OCI-LY7 (cell line): ENCODE results near the gene HSPA6. TPM values are rescaled to one million over a fixed set of nuclear protein-coding genes. Genes with fewer than 3 reads are reported as not detected.
A peak's percentile ranks its signal among the peaks of the same experiment; 100 is the strongest.
"Not testable (repeated sequence)": the region's sequence is repeated elsewhere in the genome, so short reads cannot be mapped to it uniquely, and the experiment has no call there.

Experiments
- BruUV-seq: library from RNA; stranded (reverse); fragments of 400-500 nt; replicated peaks from 2 replicates; lab custom pipeline; 2021; lab: Mats Ljungman, UMichigan
- CTCF ChIA-PET: fragments of 300-600 bp; sonication (Branson Sonifier 250); formaldehyde crosslinking; loops from one replicate; lab custom pipeline; 2022; ENCODE audit warnings: antibody characterized with exemption; ENCODE audit not compliant: unreplicated experiment; lab: Charles Lee
- POLR2A ChIA-PET: fragments of 300-600 bp; sonication (Branson Sonifier 250); formaldehyde crosslinking; loops from one replicate; lab custom pipeline; 2022; ENCODE audit warnings: antibody characterized with exemption; lab: Charles Lee
- DNase-seq: peaks from one replicate; pipeline ENCODE4 v3.0.0-alpha.2; 2015; ENCODE audit warnings: low spot score
- H2AFZ ChIP-seq: fragments of 200-600 bp; sonication (generic), shearing (Covaris generic); 2 replicates; pipeline ENCODE4 v1.6.1; 2014; ENCODE audit warnings: mild to moderate bottlenecking, antibody characterized with exemption, low read length, moderate library complexity
- H3K27ac ChIP-seq: fragments of 200-600 bp; sonication (generic); 2 replicates; pipeline ENCODE4 v1.5.1; 2014; ENCODE audit warnings: mixed run types, low read depth, mild to moderate bottlenecking, moderate library complexity, low read length, inconsistent platforms; ENCODE audit not compliant: poor library complexity, severe bottlenecking
- H3K36me3 ChIP-seq: fragments of 200-600 bp; sonication (generic); 2 replicates; pipeline ENCODE4 v1.6.1; 2014; ENCODE audit warnings: mild to moderate bottlenecking, antibody characterized with exemption, low read length, moderate library complexity, mixed read lengths; ENCODE audit not compliant: insufficient read depth
- H3K4me1 ChIP-seq: fragments of 200-600 bp; sonication (generic); 2 replicates; pipeline ENCODE4 v1.5.1; 2014; ENCODE audit warnings: mild to moderate bottlenecking, low read length; ENCODE audit not compliant: insufficient read depth, poor library complexity, severe bottlenecking
- H3K4me2 ChIP-seq: fragments of 200-600 bp; sonication (generic); 2 replicates; pipeline ENCODE4 v1.6.1; 2014; ENCODE audit warnings: mild to moderate bottlenecking, low read length
- H3K4me3 ChIP-seq: fragments of 200-600 bp; sonication (generic); 2 replicates; pipeline ENCODE4 v1.5.1; 2014; ENCODE audit warnings: mild to moderate bottlenecking, low read depth, low read length; ENCODE audit not compliant: poor library complexity, severe bottlenecking
- H3K79me2 ChIP-seq: fragments of 200-600 bp; sonication (generic); 2 replicates; pipeline ENCODE4 v1.6.1; 2016; ENCODE audit warnings: low read depth, mild to moderate bottlenecking, low read length, moderate library complexity, mixed read lengths; ENCODE audit not compliant: insufficient read depth
- H3K9me2 ChIP-seq: fragments of 200-600 bp; sonication (generic); 2 replicates; pipeline ENCODE4 v1.6.1; 2016; ENCODE audit warnings: mild to moderate bottlenecking, low read length, mixed read lengths; ENCODE audit not compliant: insufficient read depth
- H3K9me3 ChIP-seq: fragments of 200-600 bp; sonication (generic); 2 replicates; pipeline ENCODE4 v1.6.1; 2014; ENCODE audit warnings: mild to moderate bottlenecking, mixed run types, low read length, mixed read lengths
- H4K20me1 ChIP-seq: fragments of 200-600 bp; sonication (generic); 2 replicates; pipeline ENCODE4 v1.6.1; 2014; ENCODE audit warnings: mild to moderate bottlenecking, antibody characterized with exemption, low read length, moderate library complexity, mixed read lengths; ENCODE audit not compliant: insufficient read depth
- CTCF ChIP-seq: fragments of 200-600 bp; sonication (generic); conservative IDR thresholded peaks from 2 replicates; pipeline ENCODE4 v1.5.1; 2014; ENCODE audit warnings: mild to moderate bottlenecking, antibody characterized with exemption, low read length, moderate library complexity, mixed read lengths
- intact Hi-C: fragments of 100-400 bp; cut with micrococcal nuclease; formaldehyde crosslinking; loops from one replicate; pipeline ENCODE4 v1.10.0; 2022; ENCODE audit not compliant: unreplicated experiment
- total RNA-seq, 2 experiments: library from RNA; depleted of rRNA in 1 of 2; stranded (reverse); fragments of >200 nt in 1 of 2; shearing (Covaris generic) in 1 of 2; gene quantifications; 2 replicates each; pipeline ENCODE4 v1.2.3, GENCODE V29; 2014 to 2022

Gene HSPA6
- total RNA-seq, 2 experiments from 2014 or later = 0.13 TPM; not detected in 1

- H3K9me3 ChIP-seq, H3K79me2 ChIP-seq, H4K20me1 ChIP-seq, H3K27ac ChIP-seq, POLR2A ChIA-PET, CTCF ChIA-PET, H3K4me1 ChIP-seq, H3K4me3 ChIP-seq, H3K36me3 ChIP-seq, H3K9me2 ChIP-seq, BruUV-seq: not testable (repeated sequence)
- Histone ChIP-seq H2AFZ (peak overlapping the region; percentile 33), H3K4me2 (peak overlapping the region; percentile 42)
- DNase-seq = peak; percentile 40
- intact Hi-C loops = loop anchor here (10.0 kb wide), 1 partner anchor 184 kb away; the partner anchor contains the start of gene DUSP12
- TF ChIP-seq CTCF = 0 out of 2 replicates have a peak, but pooled peaks have one; percentile 22
These were observed 36.8 kb downstream of the HSPA6 start for GRCh38 chr1:161560960-161561715.

GRCh38 chr1:161562441-161562840, 38.1 kb downstream of the HSPA6 start:
- BruUV-seq, H3K79me2 ChIP-seq, H4K20me1 ChIP-seq, H3K4me1 ChIP-seq, H3K4me3 ChIP-seq, CTCF ChIA-PET, POLR2A ChIA-PET, H3K4me2 ChIP-seq, H2AFZ ChIP-seq, H3K9me3 ChIP-seq, H3K27ac ChIP-seq, H3K9me2 ChIP-seq, DNase-seq, H3K36me3 ChIP-seq: not testable (repeated sequence)
- intact Hi-C loops = loop anchor here (10.0 kb wide), 1 partner anchor 182 kb away; the partner anchor contains the start of gene DUSP12

GRCh38 chr1:161563522-161563921, 39.2 kb downstream of the HSPA6 start:
- H2AFZ ChIP-seq, H3K4me3 ChIP-seq, H3K9me3 ChIP-seq, H3K27ac ChIP-seq, H3K79me2 ChIP-seq, H3K4me2 ChIP-seq, H3K9me2 ChIP-seq, POLR2A ChIA-PET, H4K20me1 ChIP-seq, BruUV-seq, H3K4me1 ChIP-seq, H3K36me3 ChIP-seq, DNase-seq, CTCF ChIA-PET: not testable (repeated sequence)
- intact Hi-C loops = loop anchor here (10.0 kb wide), 1 partner anchor 181 kb away; the partner anchor contains the start of gene DUSP12

GRCh38 chr1:161566602-161566960, 42.2 kb downstream of the HSPA6 start:
- H3K79me2 ChIP-seq, POLR2A ChIA-PET, BruUV-seq, H4K20me1 ChIP-seq, H3K4me2 ChIP-seq, CTCF ChIA-PET, H3K9me3 ChIP-seq, H3K4me3 ChIP-seq, H3K4me1 ChIP-seq, H3K9me2 ChIP-seq, H3K27ac ChIP-seq, H3K36me3 ChIP-seq, DNase-seq, H2AFZ ChIP-seq: not testable (repeated sequence)
- intact Hi-C loops = loop anchor here (10.0 kb wide), 1 partner anchor 178 kb away; the partner anchor contains the start of gene DUSP12

GRCh38 chr1:161571703-161572102, 47.4 kb downstream of the HSPA6 start:
- H3K36me3 ChIP-seq, intact Hi-C loops, H2AFZ ChIP-seq, H3K9me3 ChIP-seq, H3K9me2 ChIP-seq, H4K20me1 ChIP-seq, H3K4me1 ChIP-seq, CTCF ChIA-PET, H3K4me3 ChIP-seq, H3K79me2 ChIP-seq, DNase-seq, BruUV-seq, POLR2A ChIA-PET, H3K27ac ChIP-seq, H3K4me2 ChIP-seq: not testable (repeated sequence)
